ENCODE data around the gene KCNQ1.

Gene KCNQ1

DNA sequence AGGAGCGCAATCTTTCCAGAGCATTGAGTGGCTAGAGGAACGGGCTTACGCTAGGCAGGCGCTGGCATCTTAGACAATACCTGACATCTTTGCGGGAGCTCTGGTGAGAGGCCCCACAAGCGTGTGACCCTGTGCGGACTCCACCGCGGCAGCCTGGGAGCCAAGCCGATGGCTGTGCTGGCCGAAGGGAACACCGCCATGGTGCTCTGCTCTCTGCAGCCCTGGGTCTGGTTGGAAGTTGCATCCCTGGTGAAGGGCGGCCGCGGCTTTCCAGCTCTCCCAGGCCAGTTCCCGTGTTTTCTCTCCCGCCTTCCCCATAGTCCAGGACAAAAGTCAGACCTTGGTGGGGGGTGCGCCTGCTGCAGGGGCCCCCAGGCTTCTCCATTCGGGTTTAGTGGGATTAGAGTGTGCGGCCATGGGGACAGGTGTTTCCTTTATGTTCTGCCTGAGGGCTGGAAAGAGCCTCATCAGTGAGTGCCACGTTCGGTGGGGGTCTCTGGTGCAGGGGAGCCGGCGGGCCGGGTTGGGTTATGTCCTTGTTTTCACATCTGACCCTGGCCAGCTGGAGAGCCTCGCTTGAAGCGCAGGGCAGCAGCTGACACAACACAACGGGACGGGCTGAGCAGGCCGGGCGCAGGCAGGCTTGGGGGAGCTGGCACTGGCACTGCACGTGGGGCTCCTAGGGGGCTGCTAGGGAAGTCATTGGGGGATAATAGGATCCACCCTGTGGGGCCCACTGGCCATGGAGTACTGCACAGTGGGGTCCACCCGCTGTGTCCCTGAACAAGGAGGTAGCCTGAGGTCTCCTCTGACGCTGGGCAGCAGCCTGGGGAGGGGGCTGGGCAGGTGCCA, 94.8 kb downstream of the KCNQ1 start:
- DNase-seq, result peak; percentile 6

DNA sequence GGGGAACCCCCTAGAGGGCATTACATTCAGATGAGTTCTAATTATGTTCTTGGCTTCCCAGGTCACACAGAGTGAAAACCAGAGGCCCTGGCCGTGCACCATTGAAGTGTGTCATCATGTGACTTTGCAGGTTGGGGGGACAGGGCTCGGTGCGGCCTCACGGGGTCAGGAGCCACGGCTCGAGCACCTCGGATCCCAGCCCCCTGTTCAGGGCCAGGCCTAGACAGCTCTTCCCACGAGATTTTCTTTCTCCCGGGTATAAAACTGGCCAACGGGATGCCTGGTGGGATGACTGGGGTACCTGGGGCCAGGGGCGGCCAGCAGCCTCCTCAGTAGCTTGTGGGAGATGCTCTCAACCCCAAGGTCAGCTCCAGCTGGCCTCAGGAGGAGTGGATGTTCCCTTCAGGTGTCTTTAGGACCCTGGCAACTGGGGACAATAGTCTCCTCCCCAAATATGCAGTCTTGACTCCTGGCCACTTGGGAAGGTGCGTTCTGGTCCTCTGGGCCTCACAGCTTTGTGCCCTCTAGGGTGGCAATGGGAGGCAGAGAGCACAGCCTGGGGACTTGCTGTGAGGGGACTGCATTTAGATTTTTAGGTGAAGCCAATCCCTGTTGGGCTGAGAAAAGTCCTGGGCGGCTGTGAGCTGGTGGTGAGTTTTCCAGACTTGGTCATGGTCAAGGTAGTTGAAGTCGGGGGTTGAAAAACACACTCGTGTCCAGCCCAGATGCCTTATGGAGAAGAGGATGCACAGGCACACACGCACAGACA, 95.6 kb downstream of the KCNQ1 start:
- peak; percentile 3 for DNase-seq

DNA sequence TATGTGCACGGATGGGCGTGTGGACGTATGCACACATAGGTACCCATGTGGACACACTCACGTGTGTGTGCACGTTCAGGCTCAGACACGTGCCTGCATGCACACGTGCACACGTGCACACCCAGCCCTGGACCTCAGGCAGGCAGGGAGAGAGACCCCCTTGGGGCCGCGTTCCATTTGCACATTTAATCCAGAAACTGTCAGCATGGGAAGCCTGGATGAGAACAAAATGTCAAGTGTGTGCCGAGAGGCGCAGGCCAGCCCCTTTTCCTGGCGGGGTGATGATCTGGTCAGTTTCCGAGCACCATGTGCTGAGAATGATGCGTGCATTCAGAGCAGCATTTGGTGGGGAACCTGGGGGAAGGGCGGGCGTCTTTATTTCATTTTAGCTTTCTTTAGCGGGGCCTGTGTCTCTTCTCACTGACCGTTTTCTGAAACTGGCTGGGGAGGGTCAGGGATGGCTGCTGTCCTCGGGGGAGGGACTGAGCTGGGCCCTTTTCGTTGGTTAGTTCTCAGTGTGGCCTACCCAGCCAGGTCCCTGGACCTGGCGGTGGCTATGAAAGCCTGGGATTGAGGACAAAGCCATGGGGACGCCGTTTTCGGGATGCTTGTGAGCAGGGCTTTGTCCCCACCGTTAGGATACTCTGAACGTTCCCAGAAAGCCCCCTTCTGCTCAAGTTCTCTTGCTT, 96.3 kb downstream of the KCNQ1 start:
- peak; percentile 6 for DNase-seq

DNA sequence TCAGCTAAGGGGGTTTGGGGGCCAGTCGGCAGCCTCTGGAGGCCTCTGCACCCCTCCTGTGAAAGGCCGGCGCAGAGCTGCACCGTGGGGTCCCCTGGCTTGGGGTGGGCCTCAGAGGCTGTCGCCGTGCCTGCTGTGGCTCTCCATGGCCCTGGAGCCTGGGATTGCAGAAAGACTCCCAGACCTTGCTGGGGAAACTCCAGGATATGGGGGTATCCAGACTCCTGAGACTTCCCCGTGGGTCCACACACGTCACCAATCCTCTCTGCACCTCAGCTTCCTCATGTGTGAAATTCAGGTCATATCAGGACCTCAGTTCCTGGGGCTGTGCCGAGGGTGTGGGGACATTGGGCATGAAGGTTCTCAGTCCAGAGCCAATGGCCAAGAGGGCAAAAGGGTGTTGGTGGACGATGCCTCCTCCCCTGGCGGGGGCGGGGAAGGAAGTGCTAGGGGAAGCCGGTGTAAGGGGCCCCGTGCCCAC, 97.1 kb downstream of the KCNQ1 start:
- peak; percentile 11 for DNase-seq

DNA sequence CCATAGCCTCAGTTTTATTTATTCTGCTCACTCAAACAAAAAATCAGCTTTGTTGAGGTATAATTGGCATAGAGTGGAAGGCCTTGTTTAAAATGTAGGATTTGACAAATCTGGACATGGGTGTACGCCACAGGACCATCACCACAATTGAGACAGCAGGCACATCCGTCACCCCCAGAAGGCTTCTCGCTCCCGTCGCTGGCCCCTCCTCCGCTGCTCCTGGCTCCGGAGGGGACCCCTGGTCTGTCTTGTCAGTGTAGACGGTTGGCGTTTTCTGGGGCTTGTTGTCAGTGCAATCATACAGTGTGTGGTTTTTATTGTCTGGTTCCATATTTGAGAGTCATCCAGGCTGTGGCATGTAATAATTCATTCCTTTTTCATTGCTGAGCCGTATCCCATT, 97.6 kb downstream of the KCNQ1 start:
- DNase-seq, result no peak

DNA sequence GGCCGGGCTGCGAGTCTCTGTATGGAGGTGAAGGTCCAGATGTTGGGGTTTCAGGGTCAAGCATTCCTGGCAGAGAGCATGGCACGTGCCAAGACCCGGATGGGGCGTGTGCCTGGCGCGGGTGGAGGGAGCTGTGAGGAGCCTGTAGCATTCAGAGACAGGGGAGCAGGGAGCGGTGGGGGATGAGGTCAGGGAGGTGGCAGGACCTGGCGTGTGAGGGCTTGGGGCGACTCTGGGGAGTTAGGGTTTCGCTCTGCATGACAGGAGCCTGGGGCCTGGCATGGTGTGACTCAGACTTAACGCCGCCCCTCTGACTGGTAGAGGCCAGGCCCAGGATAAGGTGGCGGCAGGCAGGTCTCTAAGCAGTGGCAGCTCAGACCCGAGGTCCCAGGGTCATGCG, 103.0 kb downstream of the KCNQ1 start:
- DNase-seq, result no peak

DNA sequence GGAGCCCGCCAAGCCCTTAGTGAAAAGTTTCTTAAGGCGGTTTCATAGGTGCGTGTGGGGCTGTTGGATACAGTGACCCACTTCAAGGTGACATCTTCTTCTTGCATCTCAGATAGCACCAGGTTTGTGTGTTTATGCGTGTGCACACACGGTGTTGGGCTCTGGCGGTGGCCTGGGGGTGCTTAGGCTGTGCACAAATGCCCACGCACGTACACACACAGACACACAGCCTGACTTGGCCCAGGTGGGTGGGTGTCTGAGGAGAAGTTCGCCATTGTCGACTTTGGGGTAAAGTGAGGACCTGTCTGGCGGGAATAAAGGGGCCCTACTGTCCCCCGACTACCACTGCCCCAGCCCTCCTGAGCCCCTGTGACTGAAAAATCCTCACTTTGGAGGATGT, 103.8 kb downstream of the KCNQ1 start:
- no peak for DNase-seq

DNA sequence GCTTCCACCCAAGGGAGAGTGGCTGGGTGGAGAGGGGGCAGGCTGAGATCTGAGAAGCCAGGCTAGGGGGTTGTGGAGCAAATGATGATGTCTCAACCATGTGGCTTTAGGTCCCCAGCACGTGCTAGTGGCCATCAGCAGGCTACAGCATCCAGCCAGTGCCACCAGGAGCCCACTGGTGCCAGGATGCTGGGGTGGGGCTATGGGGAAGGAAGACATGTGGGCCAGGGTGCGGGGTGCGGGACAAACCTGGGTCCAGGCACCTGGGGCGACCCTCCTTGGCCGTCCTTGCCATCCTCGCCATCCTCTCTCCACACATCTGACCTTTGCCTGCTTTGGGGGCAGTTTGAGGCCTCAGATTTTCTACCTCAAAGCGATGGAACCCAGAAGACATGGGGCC, 104.3 kb downstream of the KCNQ1 start:
- peak; percentile 13 for DNase-seq

DNA sequence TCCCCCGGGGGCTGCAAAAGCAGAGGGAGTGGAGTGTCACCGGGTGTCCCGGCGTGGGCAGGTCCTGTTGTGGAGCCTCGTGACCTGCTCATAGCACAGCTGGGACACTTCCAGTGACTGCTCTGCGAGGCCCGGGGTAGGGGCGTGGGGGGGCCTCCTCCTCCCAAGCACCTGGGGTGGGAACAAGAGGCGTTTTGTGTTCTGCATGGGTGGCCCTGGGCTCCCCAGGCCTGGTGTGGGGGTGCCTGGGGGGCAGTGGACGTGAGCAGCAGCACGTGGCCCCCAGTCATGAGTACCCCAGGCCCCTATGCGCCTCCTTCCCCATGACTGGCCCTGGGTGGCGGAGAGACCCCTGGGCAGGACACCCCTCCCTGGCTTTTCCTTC, 104.7 kb downstream of the KCNQ1 start:
- DNase-seq, result no peak

DNA sequence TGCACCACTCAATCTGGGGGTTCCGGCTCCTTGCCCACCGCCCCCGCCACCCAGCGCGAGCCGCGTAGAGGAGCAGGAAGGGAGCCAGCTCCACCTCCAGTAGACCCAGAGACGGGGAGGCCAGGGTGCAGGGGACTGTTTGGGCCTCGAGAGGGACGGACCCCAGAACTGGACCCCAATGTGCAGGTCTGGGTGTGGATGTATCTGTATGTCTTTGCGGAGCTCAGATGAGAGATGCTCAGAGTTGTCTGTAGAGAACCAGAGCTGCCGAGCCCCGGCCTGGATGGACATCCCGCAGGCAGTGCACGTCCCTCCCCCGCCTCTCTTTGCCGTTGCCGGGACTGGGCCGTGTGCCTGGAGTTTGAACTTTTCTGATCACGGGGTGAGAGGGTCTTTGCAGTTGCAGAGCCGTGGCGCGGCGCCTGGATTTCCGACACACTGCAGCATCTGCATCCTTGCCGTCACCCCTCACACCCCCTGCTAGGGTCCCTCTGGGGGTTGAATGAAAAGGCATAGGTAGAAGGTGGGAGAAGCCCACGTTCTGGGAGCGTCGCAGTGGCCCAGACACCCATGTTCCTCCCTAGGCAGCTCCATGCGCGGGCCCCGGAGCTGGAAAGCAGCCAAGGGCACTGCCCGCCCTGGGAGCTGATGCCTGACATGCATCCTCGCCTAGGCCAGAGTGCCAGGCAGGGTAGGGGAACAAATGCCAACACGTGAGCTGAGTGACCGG, 105.2 kb downstream of the KCNQ1 start:
- no peak for DNase-seq

DNA sequence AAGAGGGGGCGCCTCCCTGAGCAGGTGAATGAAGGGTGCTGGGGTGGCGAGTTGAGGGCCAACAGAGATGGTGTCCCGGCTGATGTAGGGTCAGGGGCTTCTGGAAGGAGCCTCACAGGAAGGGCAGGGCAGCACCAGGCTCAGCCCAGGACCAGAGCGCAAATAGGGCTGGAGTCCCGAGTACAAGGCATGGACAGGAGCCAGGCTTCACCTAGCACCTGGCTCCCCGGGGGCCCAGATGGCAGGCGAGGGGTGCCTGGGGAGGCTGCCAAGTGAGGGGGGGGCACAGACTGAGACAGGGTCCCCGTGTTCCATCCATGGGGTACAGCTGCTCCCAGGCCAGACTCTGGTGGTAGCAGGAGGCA, 105.8 kb downstream of the KCNQ1 start:
- no peak for DNase-seq

DNA sequence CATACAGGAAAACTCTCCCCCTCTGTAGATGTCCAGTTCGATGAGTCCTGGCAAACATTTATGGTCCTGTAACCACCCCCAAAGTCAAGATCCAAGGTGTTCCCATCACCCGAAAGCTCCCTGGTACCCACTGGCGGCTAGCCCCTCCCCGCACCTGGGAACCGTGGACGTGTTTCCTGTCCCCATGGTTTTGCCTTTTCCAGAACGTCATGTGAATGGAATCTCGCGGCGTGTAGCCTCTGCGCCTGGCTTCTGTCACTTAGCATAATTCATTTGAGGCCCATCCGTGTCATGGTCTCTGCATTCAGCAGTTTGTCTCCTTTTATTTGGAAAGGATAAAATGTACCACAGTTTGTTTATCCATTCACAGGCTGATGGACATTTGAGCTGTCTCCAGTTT, 106.3 kb downstream of the KCNQ1 start:
- DNase-seq, result no peak

DNA sequence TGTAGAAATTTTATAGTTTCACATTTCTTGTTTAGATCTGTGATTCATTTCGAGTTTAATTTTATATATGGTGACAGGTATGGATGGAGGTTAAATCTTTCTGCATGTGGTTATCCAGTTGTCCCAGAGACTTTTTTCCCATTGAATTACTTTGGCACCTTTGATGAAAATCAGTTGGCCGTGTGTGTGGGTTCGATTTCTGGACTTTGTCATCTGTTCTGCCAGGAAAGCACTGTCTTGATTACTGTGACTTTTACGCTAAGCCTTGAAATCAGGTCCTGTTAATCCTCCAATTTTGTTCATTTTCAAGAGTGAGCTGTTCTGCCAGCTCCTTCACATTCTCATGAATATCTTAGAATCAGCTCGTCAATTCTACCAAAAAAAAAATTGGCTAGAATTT, 107.4 kb downstream of the KCNQ1 start:
- DNase-seq, result no peak

DNA sequence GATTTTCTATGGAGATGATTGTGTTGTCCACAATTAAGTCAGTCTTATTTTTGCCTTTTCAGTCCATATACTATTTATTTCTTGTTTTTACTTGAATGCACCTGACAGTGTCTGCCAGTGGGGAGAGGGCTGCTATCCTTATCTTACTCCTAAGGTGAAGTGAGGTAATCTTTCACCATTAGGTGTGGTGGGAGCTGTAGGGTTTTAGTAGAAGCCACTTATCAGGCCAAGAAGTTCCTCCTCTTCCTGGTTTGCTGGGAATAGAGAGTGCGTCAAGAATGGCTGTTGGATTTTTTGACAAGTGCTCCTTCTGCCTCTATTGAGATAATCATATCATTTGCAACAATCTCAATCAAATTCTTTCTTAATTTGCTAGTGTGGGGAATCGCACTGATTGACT, 108.4 kb downstream of the KCNQ1 start:
- DNase-seq, result no peak

DNA sequence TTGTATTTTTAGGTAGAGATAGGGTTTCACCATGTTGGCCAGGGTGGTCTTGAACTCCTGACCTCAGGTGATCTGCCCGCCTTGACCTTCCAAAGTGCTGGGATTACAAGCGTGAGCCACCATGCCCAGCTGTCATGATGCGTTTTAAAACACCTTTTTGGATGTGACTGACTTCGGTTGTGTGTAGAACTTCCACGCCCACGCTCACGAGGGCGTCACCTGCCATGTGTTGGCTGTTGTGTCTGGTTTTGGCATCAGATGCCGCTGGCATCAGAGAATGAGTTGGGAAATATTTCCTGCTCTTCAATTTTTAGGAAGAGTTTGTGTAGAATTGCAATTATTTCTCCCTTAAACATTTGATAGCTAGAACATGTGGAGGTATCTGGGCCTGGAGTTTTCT, 109.1 kb downstream of the KCNQ1 start:
- DNase-seq, result no peak

DNA sequence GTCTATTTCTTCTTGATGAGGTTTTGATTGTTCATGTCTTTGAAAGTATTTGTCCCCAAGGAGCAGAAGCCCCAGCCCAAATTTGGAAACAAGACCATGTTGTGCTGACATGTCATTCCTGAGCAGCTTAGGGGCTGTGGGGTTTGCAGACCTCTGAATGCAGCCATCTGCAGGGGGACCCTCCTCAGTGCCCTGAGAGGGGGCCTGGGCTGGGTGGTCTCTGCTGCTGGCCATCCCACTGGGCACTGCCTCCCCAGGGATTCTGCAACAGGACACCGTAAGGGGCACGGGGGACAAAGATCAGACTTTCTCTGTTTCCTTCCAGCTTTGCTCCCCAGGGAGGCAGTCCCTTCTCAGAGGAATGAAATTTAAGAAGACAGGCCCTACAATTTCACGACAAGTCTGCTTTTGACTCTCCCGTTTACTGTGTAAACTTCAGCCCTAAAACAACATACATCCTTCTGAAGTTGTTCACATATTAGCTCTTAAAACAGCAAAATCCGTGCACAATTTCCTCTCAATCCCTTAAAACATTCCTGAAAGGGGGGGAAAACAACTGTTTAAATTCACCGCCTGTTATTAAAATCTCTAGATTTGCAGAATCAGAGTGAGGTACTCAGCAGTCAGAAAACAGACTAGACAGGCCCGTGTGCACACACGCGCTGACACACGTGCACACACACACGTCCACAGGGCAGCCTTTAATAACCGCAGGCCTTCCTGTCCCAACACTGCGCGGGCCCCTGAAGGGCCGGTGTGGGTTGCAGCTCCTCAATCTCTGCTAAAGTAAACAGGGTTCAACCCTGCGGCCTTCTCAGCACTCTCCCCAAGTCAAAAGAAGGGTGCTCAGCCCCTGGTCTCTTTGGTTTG, 109.8 kb downstream of the KCNQ1 start:
- peak; percentile 2 for DNase-seq

DNA sequence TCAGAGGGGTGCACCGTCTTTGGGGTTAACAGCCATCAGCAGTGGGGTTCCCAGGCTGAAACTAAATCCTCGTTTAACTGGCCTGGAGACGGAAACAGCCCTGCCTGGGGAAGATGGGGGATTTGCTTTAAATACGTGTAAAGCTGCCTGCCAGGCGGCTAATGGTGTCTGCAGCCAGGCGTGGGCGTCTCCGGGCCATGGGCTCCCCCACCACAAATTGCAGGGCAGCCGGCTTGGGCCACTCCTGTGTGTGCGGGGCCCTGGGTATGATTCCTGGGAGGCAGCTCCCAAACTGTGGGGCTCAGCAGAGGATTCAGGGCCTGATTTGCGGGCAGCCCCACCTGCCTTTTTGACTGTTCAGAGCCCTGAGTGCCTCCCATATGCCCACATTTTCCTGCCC, 110.5 kb downstream of the KCNQ1 start:
- DNase-seq, result peak; percentile 4

DNA sequence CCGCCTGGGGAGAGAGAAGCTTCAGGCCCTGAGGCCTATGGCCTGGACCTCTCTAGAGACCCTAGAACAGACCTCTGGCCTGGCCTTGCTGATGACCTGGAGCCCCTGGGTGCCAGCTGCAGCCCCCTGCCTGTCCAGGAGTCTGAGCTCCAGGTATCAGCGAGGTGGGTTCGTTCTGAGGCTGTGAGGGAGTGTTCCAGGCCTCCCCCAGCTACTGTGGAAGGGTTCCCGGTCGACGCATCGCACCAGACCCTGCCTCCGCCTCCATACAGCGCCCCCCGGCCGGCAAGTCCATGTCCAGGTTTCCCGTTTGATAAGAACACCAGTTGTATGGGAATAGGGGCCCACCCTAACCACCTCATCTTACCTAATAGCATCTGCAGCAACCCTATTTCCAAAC, 111.1 kb downstream of the KCNQ1 start:
- peak; percentile 4 for DNase-seq

DNA sequence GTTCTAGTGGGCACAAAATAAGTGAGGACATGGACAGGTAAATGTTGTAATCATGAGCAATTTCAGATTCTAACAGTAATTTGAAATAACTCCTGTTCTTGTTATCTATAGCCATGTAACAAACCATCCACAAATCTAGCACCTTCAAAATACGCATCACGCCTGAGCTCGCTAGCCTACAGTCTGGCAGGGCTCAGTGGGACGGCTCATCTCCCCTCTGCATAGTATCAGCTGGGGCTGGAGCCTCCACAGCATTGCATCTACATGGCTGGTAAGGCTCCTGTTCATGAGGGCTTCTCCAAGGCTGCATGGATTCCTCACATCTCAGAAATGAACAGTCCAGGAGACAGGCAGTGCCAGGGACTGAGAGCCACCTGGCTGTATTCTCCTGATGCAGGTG, 112.6 kb downstream of the KCNQ1 start:
- no peak for DNase-seq

DNA sequence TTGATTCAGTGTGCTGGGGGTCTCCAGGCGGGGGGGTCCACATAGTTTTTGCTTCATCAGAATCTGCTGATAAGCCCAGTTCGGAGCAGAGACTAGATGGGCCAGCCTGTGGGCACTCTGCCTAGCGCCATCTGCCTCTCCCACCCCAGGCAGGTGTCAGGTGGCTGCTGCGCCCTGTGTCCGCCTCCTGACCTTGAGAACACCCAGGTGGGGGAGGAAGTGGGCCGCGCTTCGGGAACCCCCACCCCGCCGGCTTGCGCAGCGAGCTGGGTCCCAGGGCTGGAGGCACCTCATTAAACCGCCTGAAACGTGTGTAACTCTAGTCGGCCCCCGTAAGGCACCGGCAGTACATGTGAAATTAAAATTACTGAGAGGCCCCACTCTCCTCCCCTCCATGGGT, 113.6 kb downstream of the KCNQ1 start:
- no peak for DNase-seq

DNA sequence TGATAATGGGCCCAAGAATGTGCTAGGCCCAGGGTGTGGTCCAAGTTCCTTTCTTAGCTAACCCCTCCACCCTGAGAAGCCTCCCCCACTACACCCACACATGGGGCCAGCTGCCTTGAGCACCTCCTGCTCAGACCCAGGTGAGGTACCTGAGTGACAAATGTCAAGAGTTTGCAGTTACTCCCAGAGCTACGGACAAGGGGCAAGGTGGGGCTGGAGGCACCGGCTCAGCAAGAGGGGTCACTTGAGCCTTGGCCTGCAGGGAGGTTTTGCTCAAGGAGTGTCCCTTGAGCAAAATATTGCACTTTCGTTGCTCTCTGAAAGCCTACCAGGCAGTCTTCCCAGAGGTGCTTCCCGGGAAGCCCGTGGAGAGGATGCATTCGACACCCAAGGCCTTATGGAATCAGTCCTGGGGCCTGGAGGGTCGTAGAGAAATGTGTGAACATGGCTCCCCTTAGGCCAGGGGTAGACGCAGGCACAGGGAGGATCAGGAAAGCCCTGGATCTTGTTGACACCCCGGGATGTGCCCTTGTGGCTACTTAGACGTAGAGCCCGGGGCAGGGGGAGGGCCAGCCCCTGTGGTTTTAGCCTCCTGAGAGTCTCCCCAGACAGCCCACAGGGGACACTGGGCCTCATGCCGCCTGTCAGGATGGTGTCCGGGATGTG, 114.2 kb downstream of the KCNQ1 start:
- DNase-seq, result no peak

All from activated CD8-positive, alpha-beta memory T cell treated with anti-CD3 and anti-CD28 coated beads, Interleukin-2, amount 50 U/mL, for 4 hours (primary cell).